IMR-90 (cell line): ENCODE data around the gene CTAGE8. TPM values are rescaled to one million over a fixed set of nuclear protein-coding genes. Genes with fewer than 3 reads are reported as not detected.
"Not testable (repeated sequence)": the region's sequence is repeated elsewhere in the genome, so short reads cannot be mapped to it uniquely, and the experiment has no call there.

ENCODE experiments used
- ATAC-seq: fragments of 200-7000 bp; cut with Tn5 transposase; 2 replicates; pipeline ENCODE4 v1.9.1; 2020; ENCODE audit warnings: low read depth, mild to moderate bottlenecking, moderate library complexity
- BruUV-seq: library from RNA; stranded (reverse); fragments of 400-500 nt; replicated peaks from 2 replicates; lab custom pipeline; 2021; lab: Mats Ljungman, UMichigan
- CTCF ChIA-PET: fragments of 300-600 bp; formaldehyde crosslinking; extraction: SDS; loops from one replicate; lab custom pipeline; 2021; ENCODE audit warnings: antibody characterized with exemption; lab: Yijun Ruan, JAX
- POLR2A ChIA-PET: fragments of 300-600 bp; sonication (Branson Sonifier 250); formaldehyde crosslinking; loops from one replicate; lab custom pipeline; 2022; ENCODE audit warnings: antibody characterized with exemption; ENCODE audit not compliant: unreplicated experiment; lab: Charles Lee
- DNase-seq: peaks from one replicate; pipeline ENCODE4 v3.0.0; 2013
- H2AFZ ChIP-seq: replicated peaks from 2 replicates; pipeline ENCODE3; 2013; ENCODE audit warnings: low read length, mild to moderate bottlenecking; ENCODE audit not compliant: poor library complexity
- H2AK5ac ChIP-seq: 2 replicates; pipeline ENCODE4 v1.6.1; 2013; ENCODE audit warnings: low read depth, low read length, inconsistent platforms
- H2AK9ac ChIP-seq: replicated peaks from 2 replicates; pipeline ENCODE3; 2013; ENCODE audit warnings: mild to moderate bottlenecking, low read depth, low read length, moderate library complexity; ENCODE audit not compliant: poor library complexity
- H2BK120ac ChIP-seq: 2 replicates; pipeline ENCODE4 v1.6.1; 2013; ENCODE audit warnings: low read depth, low read length, inconsistent platforms
- H2BK15ac ChIP-seq: 3 replicates; pipeline ENCODE4 v1.6.1; 2013; ENCODE audit warnings: low read depth, low read length, inconsistent platforms
- H2BK20ac ChIP-seq: 2 replicates; pipeline ENCODE4 v1.6.1; 2013; ENCODE audit warnings: low read depth, mild to moderate bottlenecking, inconsistent platforms, low read length, moderate library complexity
- H2BK5ac ChIP-seq: 2 replicates; pipeline ENCODE4 v1.6.1; 2013; ENCODE audit warnings: mild to moderate bottlenecking, low read depth, low read length, inconsistent platforms; ENCODE audit not compliant: poor library complexity, severe bottlenecking
- H3K14ac ChIP-seq: replicated peaks from 2 replicates; pipeline ENCODE4 v1.6.1; 2013; ENCODE audit warnings: low read depth, low read length, inconsistent platforms
- H3K18ac ChIP-seq: 2 replicates; pipeline ENCODE4 v1.6.1; 2013; ENCODE audit warnings: low read depth, low read length, control low read depth
- H3K23ac ChIP-seq: 2 replicates; pipeline ENCODE4 v1.6.1; 2013; ENCODE audit warnings: low read depth, low read length, inconsistent platforms
- H3K27ac ChIP-seq: 2 replicates; pipeline ENCODE4 v1.5.1; 2013; ENCODE audit warnings: mild to moderate bottlenecking, control low read depth, low read length; ENCODE audit not compliant: insufficient read depth
- H3K27me3 ChIP-seq: 2 replicates; pipeline ENCODE4 v1.6.1; 2013; ENCODE audit warnings: low read length; ENCODE audit not compliant: control insufficient read depth, insufficient read depth
- H3K36me3 ChIP-seq: 2 replicates; pipeline ENCODE4 v1.6.1; 2013; ENCODE audit warnings: low read length, mixed read lengths; ENCODE audit not compliant: control insufficient read depth, insufficient read depth
- H3K4ac ChIP-seq: 2 replicates; pipeline ENCODE4 v1.6.1; 2013; ENCODE audit warnings: low read depth, low read length, inconsistent platforms
- H3K4me1 ChIP-seq: 2 replicates; pipeline ENCODE4 v1.6.1; 2013; ENCODE audit warnings: low read length, mixed read lengths; ENCODE audit not compliant: control insufficient read depth, insufficient read depth
- H3K4me2 ChIP-seq: 2 replicates; pipeline ENCODE4 v1.6.1; 2013; ENCODE audit warnings: low read depth, mild to moderate bottlenecking, control low read depth, low read length, moderate library complexity
- H3K4me3 ChIP-seq: 2 replicates; pipeline ENCODE4 v1.5.1; 2013; ENCODE audit warnings: low read depth, mild to moderate bottlenecking, control low read depth, low read length, moderate library complexity; ENCODE audit not compliant: insufficient read depth
- H3K56ac ChIP-seq: 2 replicates; pipeline ENCODE4 v1.6.1; 2013; ENCODE audit warnings: low read length, inconsistent platforms; ENCODE audit not compliant: insufficient read depth; ENCODE audit errors: extremely low read depth
- H3K79me1 ChIP-seq, 2 experiments: 2 replicates each; pipeline ENCODE4 v1.6.1; 2013; ENCODE audit warnings: low read length in 2 of 2, inconsistent platforms in 1 of 2, low read depth in 1 of 2
- H3K9ac ChIP-seq: 2 replicates; pipeline ENCODE4 v1.6.1; 2013; ENCODE audit warnings: low read depth, low read length, control low read depth
- H3K9me1 ChIP-seq: 2 replicates; pipeline ENCODE4 v1.6.1; 2013; ENCODE audit warnings: low read length, inconsistent platforms; ENCODE audit not compliant: insufficient read depth
- H3K9me3 ChIP-seq: 2 replicates; pipeline ENCODE4 v1.6.1; 2013; ENCODE audit warnings: low read length; ENCODE audit not compliant: control insufficient read depth, insufficient read depth
- H4K20me1 ChIP-seq: 2 replicates; pipeline ENCODE4 v1.6.1; 2013; ENCODE audit warnings: low read length, inconsistent platforms; ENCODE audit not compliant: insufficient read depth
- H4K5ac ChIP-seq: 2 replicates; pipeline ENCODE4 v1.6.1; 2013; ENCODE audit warnings: mild to moderate bottlenecking, low read depth, low read length, control low read depth
- H4K8ac ChIP-seq, 2 experiments: 2 replicates each; pipeline ENCODE4 v1.6.1; 2013; ENCODE audit warnings: low read depth in 2 of 2, low read length in 2 of 2, control low read depth in 1 of 2, inconsistent platforms in 1 of 2
- H4K91ac ChIP-seq: 2 replicates; pipeline ENCODE4 v1.6.1; 2013; ENCODE audit warnings: low read depth, low read length, inconsistent platforms; ENCODE audit not compliant: insufficient read depth
- WGBS, 2 experiments: methylation state at CpG; one replicate each; pipeline versions ENCODE4 v1.1.5 to v1.1.7; 2013; ENCODE audit warnings: missing lambda C conversion rate in 2 of 2; ENCODE audit not compliant: insufficient read length in 1 of 2; ENCODE audit errors: extremely low coverage in 2 of 2; 5-methylcytosine and 5-hydroxymethylcytosine counted together
- dilution Hi-C: fragments of 300-500 bp; cut with HindIII; formaldehyde crosslinking; loops from one replicate; pipeline ENCODE4 v1.14.3; 2018; ENCODE audit warnings: low sequenced_read_pairs; ENCODE audit not compliant: unreplicated experiment
- in situ Hi-C: fragments of 300-500 bp; cut with MboI; formaldehyde crosslinking; loops from 3 replicates; pipeline ENCODE4 v1.14.3; 2019; ENCODE audit warnings: low sequenced_read_pairs, inconsistent platforms, mixed read lengths
- intact Hi-C: fragments of 100-400 bp; cut with micrococcal nuclease; formaldehyde crosslinking; loops from 2 replicates; pipeline ENCODE4 v1.10.0; 2022
- polyA plus RNA-seq, 3 experiments: library from polyadenylated mRNA; depleted of rRNA; stranded (reverse); fragments of >200 nt; gene quantifications; 2 replicates each; pipeline ENCODE4 v1.2.3, GENCODE V29; 2012; ENCODE audit warnings: low replicate concordance in 1 of 3
- total RNA-seq: library from RNA; depleted of rRNA; stranded (reverse); fragments of >200 nt; gene quantifications from 2 replicates; pipeline ENCODE4 v1.2.3, GENCODE V29; 2012

The CTAGE8 gene
- total and polyA plus RNA-seq, 2 of the 4 experiments (the other 2 are of a cell fraction): not detected

DNA sequence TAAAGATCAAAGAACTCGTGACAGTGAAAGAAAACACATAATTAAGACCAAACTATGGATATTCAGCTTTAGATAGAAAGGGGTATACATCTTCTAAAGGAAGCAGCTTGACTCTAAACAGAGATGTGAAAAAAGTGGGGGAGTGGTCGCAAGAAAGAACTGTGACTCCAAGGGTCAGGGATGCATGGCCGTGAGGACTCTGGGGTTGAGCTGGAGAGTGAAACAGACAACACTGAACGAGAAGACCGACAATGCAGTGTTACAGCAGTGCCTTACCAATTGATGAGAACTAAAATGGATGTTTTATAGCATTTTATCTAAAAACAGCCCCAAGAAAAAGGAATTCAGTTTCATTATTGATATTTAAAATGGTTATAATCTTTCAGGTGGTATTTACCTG lies 34.5 kb upstream of the CTAGE8 start:
- WGBS, 2 experiments: no CpG with 5 or more reads among the region's 5 CpGs
- H3K79me1 ChIP-seq, H3K9me1 ChIP-seq, H3K9me3 ChIP-seq, H3K4ac ChIP-seq, H3K4me3 ChIP-seq, H3K9ac ChIP-seq, H3K36me3 ChIP-seq, H4K5ac ChIP-seq, H3K56ac ChIP-seq, CTCF ChIA-PET, H2BK15ac ChIP-seq, H3K18ac ChIP-seq, H3K23ac ChIP-seq, dilution Hi-C loops, H3K14ac ChIP-seq, H3K27me3 ChIP-seq, POLR2A ChIA-PET, H2BK5ac ChIP-seq, in situ Hi-C loops, H2AK9ac ChIP-seq, H2AFZ ChIP-seq, DNase-seq, BruUV-seq, H3K4me1 ChIP-seq, ATAC-seq, H3K4me2 ChIP-seq, intact Hi-C loops, H2AK5ac ChIP-seq, H4K20me1 ChIP-seq, H3K27ac ChIP-seq, H2BK20ac ChIP-seq, H2BK120ac ChIP-seq, H4K91ac ChIP-seq, H4K8ac ChIP-seq: not testable (repeated sequence)

DNA sequence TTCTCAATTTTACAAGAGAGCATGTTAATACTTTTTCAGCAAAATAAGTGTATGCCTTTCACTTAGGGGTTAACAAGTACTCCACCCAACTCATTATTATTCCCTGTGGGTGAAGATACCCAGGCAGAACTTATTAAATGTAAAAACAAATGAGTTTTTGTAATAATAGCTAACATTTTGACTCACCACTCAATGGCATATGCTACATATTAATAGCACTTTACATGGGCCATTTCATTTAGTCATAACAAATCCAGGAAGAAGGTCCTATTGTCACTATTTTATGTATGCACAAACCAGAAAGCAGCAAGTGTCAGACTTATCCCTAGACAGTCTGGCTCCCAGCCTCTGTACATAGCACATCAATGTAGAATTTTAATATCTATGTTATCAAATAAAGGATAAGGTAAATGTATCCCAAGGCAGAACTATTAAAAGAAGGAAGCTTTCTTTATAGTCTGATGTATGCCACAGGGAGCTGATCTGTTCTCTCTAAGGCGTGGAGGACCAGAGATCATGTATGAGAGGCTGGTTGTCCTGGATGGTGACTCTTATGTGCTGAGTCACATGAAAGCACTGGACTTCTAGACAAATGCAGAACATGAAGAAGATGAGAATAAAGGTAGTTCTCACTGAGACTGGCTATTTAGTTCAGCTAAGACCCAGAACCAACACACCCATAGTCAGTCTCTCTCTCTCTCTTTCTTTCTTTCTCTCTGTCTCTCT lies 33.7 kb upstream of the CTAGE8 start:
- H3K27me3 ChIP-seq, DNase-seq, POLR2A ChIA-PET, H2AK9ac ChIP-seq, ATAC-seq, CTCF ChIA-PET, H3K56ac ChIP-seq, H2BK120ac ChIP-seq, H3K9me3 ChIP-seq, intact Hi-C loops, dilution Hi-C loops, H3K4me1 ChIP-seq, H4K91ac ChIP-seq, H3K36me3 ChIP-seq, H3K9me1 ChIP-seq, H3K79me1 ChIP-seq, BruUV-seq, H2BK5ac ChIP-seq, H3K4me3 ChIP-seq, H3K4ac ChIP-seq, H3K18ac ChIP-seq, H3K4me2 ChIP-seq, H3K14ac ChIP-seq, H3K27ac ChIP-seq, H4K8ac ChIP-seq, H4K20me1 ChIP-seq, H2BK15ac ChIP-seq, H2AFZ ChIP-seq, H4K5ac ChIP-seq, in situ Hi-C loops, H2AK5ac ChIP-seq, H2BK20ac ChIP-seq, H3K9ac ChIP-seq, H3K23ac ChIP-seq: not testable (repeated sequence)
- no CpG with 5 or more reads among the region's 1 CpG for WGBS, 2 experiments
